Measurements from ENCODE around the gene IL24. TPM values are rescaled to one million over a fixed set of nuclear protein-coding genes. Genes with fewer than 3 reads are reported as not detected.

The IL24 gene
- total RNA-seq, 1 donor from 2014 or later, result not detected

GRCh38 chr1:206886831-206887230 lies 10.4 kb upstream of the IL24 start:
- H3K4me3 Mint-ChIP-seq (ENCODE audit: low read depth), result no peak overlapping the region
- H3K9me3 Mint-ChIP-seq (ENCODE audit: low read depth), result no peaks in the 10 kb centered on the region

GRCh38 chr1:206887701-206888100 lies 9.5 kb upstream of the IL24 start:
- Mint-ChIP-seq H3K27me3 (peaks cover 23% of the 10 kb centered on the region), H3K27ac (no peak overlapping the region), H3K9me3 (ENCODE audit: low read depth) (no peaks in the 10 kb centered on the region), H3K4me3 (ENCODE audit: low read depth) (no peak overlapping the region), H3K36me3 (ENCODE audit: insufficient read depth) (no peaks in the 10 kb centered on the region), H3K4me1 (ENCODE audit: low read depth) (no peaks in the 10 kb centered on the region)
- TF ChIP-seq CTCF (IDR thresholded peaks at IDR 0.05; ENCODE audit: unreplicated experiment), result no peak
- no peak for DNase-seq (ENCODE audit: low spot score, unreplicated experiment)

More at GRCh38 chr1:206886831-206887230, 10.4 kb upstream of the IL24 start:
- Mint-ChIP-seq H3K36me3 (ENCODE audit: insufficient read depth) (no peaks in the 10 kb centered on the region), H3K27ac (no peak overlapping the region), H3K27me3 (peaks cover 22% of the 10 kb centered on the region), H3K4me1 (ENCODE audit: low read depth) (no peaks in the 10 kb centered on the region)
- no peak for DNase-seq (ENCODE audit: low spot score, unreplicated experiment)
- no peak for TF ChIP-seq CTCF (IDR thresholded peaks at IDR 0.05; ENCODE audit: unreplicated experiment)

GRCh38 chr1:206890125-206891060 lies 6.8 kb upstream of the IL24 start:
- no peak overlapping the region for H3K27ac Mint-ChIP-seq
- H3K4me3 Mint-ChIP-seq (ENCODE audit: low read depth), result no peak overlapping the region
- peaks cover 32% of the 10 kb centered on the region for H3K27me3 Mint-ChIP-seq
- TF ChIP-seq CTCF (IDR thresholded peaks at IDR 0.05; ENCODE audit: unreplicated experiment), result no peak
- H3K9me3 Mint-ChIP-seq (ENCODE audit: low read depth), result no peaks in the 10 kb centered on the region
- H3K36me3 Mint-ChIP-seq (ENCODE audit: insufficient read depth), result no peaks in the 10 kb centered on the region
- peaks cover 2% of the 10 kb centered on the region for H3K4me1 Mint-ChIP-seq (ENCODE audit: low read depth)
- DNase-seq (ENCODE audit: low spot score, unreplicated experiment), result no peak

- no peak for DNase-seq (ENCODE audit: low spot score, unreplicated experiment)
- Mint-ChIP-seq H3K27ac (no peak overlapping the region), H3K9me3 (ENCODE audit: low read depth) (no peaks in the 10 kb centered on the region), H3K4me3 (ENCODE audit: low read depth) (no peak overlapping the region), H3K36me3 (ENCODE audit: insufficient read depth) (no peaks in the 10 kb centered on the region), H3K27me3 (peaks cover 34% of the 10 kb centered on the region), H3K4me1 (ENCODE audit: low read depth) (peaks cover 8% of the 10 kb centered on the region)
- TF ChIP-seq CTCF (IDR thresholded peaks at IDR 0.05; ENCODE audit: unreplicated experiment), result no peak
Measured at GRCh38 chr1:206891412-206891811, 5.8 kb upstream of the IL24 start.

GRCh38 chr1:206892351-206892984 lies 4.8 kb upstream of the IL24 start:
- H3K9me3 Mint-ChIP-seq (ENCODE audit: low read depth), result no peaks in the 10 kb centered on the region
- H3K27ac Mint-ChIP-seq, result no peak overlapping the region
- peaks cover 30% of the 10 kb centered on the region for H3K27me3 Mint-ChIP-seq
- H3K4me3 Mint-ChIP-seq (ENCODE audit: low read depth), result no peak overlapping the region
- no peaks in the 10 kb centered on the region for H3K36me3 Mint-ChIP-seq (ENCODE audit: insufficient read depth)
- no peak for TF ChIP-seq CTCF (IDR thresholded peaks at IDR 0.05; ENCODE audit: unreplicated experiment)
- peaks cover 8% of the 10 kb centered on the region for H3K4me1 Mint-ChIP-seq (ENCODE audit: low read depth)
- DNase-seq (ENCODE audit: low spot score, unreplicated experiment), result no peak
